Hematopoietic multipotent progenitor cell treated with erythropoietin and hydrocortisone succinate and interleukin-3 and kit ligand, for 8 days (in vitro differentiated cells): Measurements from ENCODE around the gene IPO13.

Experiments used
- DNase-seq: peaks from one replicate; pipeline ENCODE4 v3.0.0-alpha.2; 2015

IPO13 gene

DNA sequence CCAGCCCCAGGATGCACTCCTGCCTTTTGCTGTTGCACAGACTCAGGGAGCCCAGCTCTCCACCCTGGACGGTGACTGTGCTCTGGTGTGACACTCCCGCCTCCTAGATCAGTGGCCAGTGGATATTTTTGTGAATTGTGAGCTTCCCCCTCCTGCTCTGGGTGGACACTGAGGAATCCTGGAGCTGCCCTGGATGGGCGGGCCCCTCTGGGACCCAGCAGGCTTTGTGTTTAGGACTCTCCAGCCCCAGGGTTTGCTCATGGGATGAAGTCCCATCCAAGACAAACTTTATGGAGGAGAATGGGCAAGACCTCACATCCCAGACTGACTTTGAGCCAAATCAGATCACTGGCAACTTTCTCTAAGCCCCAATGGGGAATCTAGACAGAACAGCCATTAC is 68.5 kb downstream of the IPO13 start:
- DNase-seq = no peak

DNA sequence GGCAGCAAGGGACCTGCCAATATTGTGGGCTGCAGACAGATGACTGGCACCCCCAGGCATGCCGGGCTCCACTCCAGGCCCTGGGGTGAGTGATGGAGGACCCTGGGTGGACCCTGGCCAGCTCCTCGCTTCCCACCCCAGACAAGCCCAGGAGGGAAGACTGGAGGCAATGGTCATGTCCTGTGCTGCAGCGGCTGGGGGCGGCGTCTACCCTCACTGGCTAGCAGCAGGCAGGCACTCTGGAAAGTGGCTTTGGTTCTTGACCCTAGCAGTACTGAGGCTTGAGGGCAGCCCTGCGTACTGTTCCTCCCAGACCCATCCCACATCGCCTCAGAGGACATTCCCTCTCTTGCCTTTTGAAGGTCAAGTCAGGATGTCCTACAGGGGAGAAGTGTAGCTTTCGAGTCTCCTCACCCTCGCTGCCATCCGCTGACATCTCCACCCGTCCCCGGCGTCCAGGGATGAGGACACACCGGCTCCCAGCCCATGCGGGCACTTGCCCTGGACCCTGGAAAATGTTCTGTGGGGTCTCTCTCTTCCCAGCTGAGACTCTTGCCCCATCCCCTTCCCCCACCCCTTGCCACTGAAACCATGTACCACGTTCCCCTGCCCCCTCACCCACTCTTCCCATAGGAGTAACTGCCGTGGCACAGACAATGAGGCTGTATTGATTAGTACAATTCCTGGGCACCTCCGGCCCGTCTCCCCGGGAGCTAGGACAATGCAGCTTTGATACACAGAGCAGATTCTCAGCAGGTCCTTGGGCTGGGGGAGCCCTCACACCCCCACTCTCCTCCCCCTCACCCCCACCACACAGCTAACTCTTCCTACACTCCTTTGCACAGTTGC is 69.5 kb downstream of the IPO13 start:
- DNase-seq = no peak

DNA sequence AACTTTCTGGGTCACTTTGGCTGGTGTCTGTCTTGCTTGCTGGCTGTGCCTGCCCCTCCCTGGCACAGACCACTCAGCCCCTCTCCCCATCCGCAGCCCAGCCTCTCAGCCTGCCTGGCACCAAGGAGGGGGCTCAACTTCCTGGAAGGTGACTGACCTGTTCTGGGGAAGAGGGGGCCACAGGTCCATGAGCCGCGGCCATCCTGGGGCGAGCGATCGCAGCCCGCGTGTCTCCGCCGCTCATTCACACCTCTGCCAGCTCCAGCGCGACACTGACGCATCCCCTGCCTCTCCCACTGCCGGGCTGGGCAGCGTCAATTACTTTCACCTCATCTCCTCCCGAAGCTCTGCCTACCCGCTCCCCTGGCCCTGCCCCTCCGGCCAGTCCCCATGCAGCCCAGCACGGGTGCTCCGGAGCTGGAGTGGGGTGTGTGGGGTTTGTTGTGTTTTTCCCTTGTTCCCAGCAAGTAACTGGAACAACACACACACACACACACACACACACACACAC is 70.2 kb downstream of the IPO13 start:
- no peak for DNase-seq
